H9 (cell line): ENCODE measurements around the gene KLB. TPM values are rescaled to one million over a fixed set of nuclear protein-coding genes. Genes with fewer than 3 reads are reported as not detected.

Experiments
- DNase-seq: peaks from one replicate; pipeline ENCODE4 v3.0.0-alpha.2; 2017
- H2AFZ ChIP-seq: one replicate; pipeline ENCODE4 v1.6.1; 2013; ENCODE audit warnings: mild to moderate bottlenecking, low read length, control low read depth, moderate library complexity
- H2AK5ac ChIP-seq: 2 replicates; pipeline ENCODE4 v1.6.1; 2013; ENCODE audit warnings: low read length, control low read depth, mixed read lengths; ENCODE audit not compliant: insufficient read length
- H2BK120ac ChIP-seq: one replicate; pipeline ENCODE4 v1.6.1; 2013; ENCODE audit warnings: low read depth, mild to moderate bottlenecking, low read length, control low read depth, inconsistent platforms; ENCODE audit not compliant: poor library complexity, severe bottlenecking
- H2BK12ac ChIP-seq: 2 replicates; pipeline ENCODE4 v1.6.1; 2013; ENCODE audit warnings: low read length, control low read depth, mixed read lengths, low read depth; ENCODE audit not compliant: insufficient read length
- H2BK15ac ChIP-seq: 2 replicates; pipeline ENCODE4 v1.6.1; 2013; ENCODE audit warnings: low read depth, low read length, control low read depth
- H2BK20ac ChIP-seq: one replicate; pipeline ENCODE4 v1.6.1; 2013; ENCODE audit warnings: low read depth, mild to moderate bottlenecking, low read length, control low read depth, inconsistent platforms; ENCODE audit not compliant: poor library complexity, severe bottlenecking
- H2BK5ac ChIP-seq: 2 replicates; pipeline ENCODE4 v1.6.1; 2013; ENCODE audit warnings: low read length, control low read depth, mixed read lengths; ENCODE audit not compliant: insufficient read length
- H3K14ac ChIP-seq: 2 replicates; pipeline ENCODE4 v1.6.1; 2013; ENCODE audit warnings: low read length, control low read depth; ENCODE audit not compliant: insufficient read depth
- H3K18ac ChIP-seq: 2 replicates; pipeline ENCODE4 v1.6.1; 2013; ENCODE audit warnings: low read depth, mild to moderate bottlenecking, mixed read lengths, low read length, control low read depth; ENCODE audit not compliant: insufficient read length
- H3K23ac ChIP-seq: 2 replicates; pipeline ENCODE4 v1.6.1; 2013; ENCODE audit warnings: low read length, control low read depth, mixed read lengths, low read depth; ENCODE audit not compliant: insufficient read length
- H3K23me2 ChIP-seq: 2 replicates; pipeline ENCODE4 v1.6.1; 2013; ENCODE audit warnings: low read depth, mild to moderate bottlenecking, mixed read lengths, low read length, control low read depth; ENCODE audit not compliant: insufficient read length, poor library complexity, severe bottlenecking
- H3K27ac ChIP-seq: 2 replicates; pipeline ENCODE4 v1.5.1; 2013; ENCODE audit warnings: low read length, control low read depth, mixed read lengths, low read depth; ENCODE audit not compliant: insufficient read length
- H3K27me3 ChIP-seq: 2 replicates; pipeline ENCODE4 v1.6.1; 2013; ENCODE audit warnings: low read length, control low read depth, inconsistent platforms; ENCODE audit not compliant: insufficient read depth
- H3K4ac ChIP-seq: 2 replicates; pipeline ENCODE4 v1.6.1; 2013; ENCODE audit warnings: low read depth, mild to moderate bottlenecking, control low read depth, inconsistent platforms, low read length, moderate library complexity
- H3K4me1 ChIP-seq: 2 replicates; pipeline ENCODE4 v1.6.1; 2013; ENCODE audit warnings: low read length, control low read depth, inconsistent platforms; ENCODE audit not compliant: insufficient read depth
- H3K4me2 ChIP-seq: 2 replicates; pipeline ENCODE4 v1.6.1; 2013; ENCODE audit warnings: low read length, control low read depth, mixed read lengths; ENCODE audit not compliant: insufficient read length, insufficient read depth
- H3K56ac ChIP-seq: 2 replicates; pipeline ENCODE4 v1.6.1; 2013; ENCODE audit warnings: low read depth, mild to moderate bottlenecking, mixed read lengths, low read length, control low read depth; ENCODE audit not compliant: insufficient read length
- H3K79me1 ChIP-seq: 2 replicates; pipeline ENCODE4 v1.6.1; 2013; ENCODE audit warnings: low read depth, mild to moderate bottlenecking, moderate library complexity, low read length, control low read depth, inconsistent platforms; ENCODE audit not compliant: insufficient read depth, poor library complexity, severe bottlenecking
- H3K79me2 ChIP-seq: 2 replicates; pipeline ENCODE4 v1.6.1; 2013; ENCODE audit warnings: low read length, control low read depth, inconsistent platforms; ENCODE audit not compliant: insufficient read depth
- H3K9ac ChIP-seq: 2 replicates; pipeline ENCODE4 v1.6.1; 2013; ENCODE audit warnings: low read length, control low read depth, mixed read lengths; ENCODE audit not compliant: insufficient read length; ENCODE audit errors: extremely low read depth
- H3K9me3 ChIP-seq: one replicate; pipeline ENCODE4 v1.6.1; 2013; ENCODE audit warnings: low read depth, low read length, inconsistent platforms; ENCODE audit not compliant: control insufficient read depth
- H3T11ph ChIP-seq: one replicate; pipeline ENCODE4 v1.6.1; 2013; ENCODE audit warnings: mild to moderate bottlenecking, low read length, control low read depth, inconsistent platforms
- H4K20me1 ChIP-seq: one replicate; pipeline ENCODE4 v1.6.1; 2013; ENCODE audit not compliant: control insufficient read depth, insufficient read length, insufficient read depth
- H4K5ac ChIP-seq: 2 replicates; pipeline ENCODE4 v1.6.1; 2013; ENCODE audit warnings: low read depth, mild to moderate bottlenecking, mixed read lengths, low read length, control low read depth; ENCODE audit not compliant: insufficient read length
- H4K8ac ChIP-seq: replicated peaks from 2 replicates; pipeline ENCODE4 v1.6.1; 2013; ENCODE audit warnings: low read length, control low read depth, mixed read lengths, low read depth; ENCODE audit not compliant: insufficient read length
- H4K91ac ChIP-seq: 2 replicates; pipeline ENCODE4 v1.6.1; 2013; ENCODE audit warnings: low read depth, mild to moderate bottlenecking, moderate library complexity, mixed read lengths, low read length, control low read depth; ENCODE audit not compliant: insufficient read length
- H3K27ac Mint-ChIP-seq, 3 experiments: 2 replicates in 2 of 3; 3 replicates in 1 of 3; pipeline ENCODE4 v1.8.0; 2020 to 2021; ENCODE audit warnings: mixed read lengths in 3 of 3, mild to moderate bottlenecking in 1 of 3, moderate library complexity in 1 of 3
- H3K27me3 Mint-ChIP-seq: 2 replicates; pipeline ENCODE4 v1.8.0; 2021; ENCODE audit warnings: low read depth, mild to moderate bottlenecking, moderate library complexity, mixed read lengths
- H3K36me3 Mint-ChIP-seq, 3 experiments: 2 replicates in 2 of 3; 3 replicates in 1 of 3; pipeline ENCODE4 v1.8.0; 2020 to 2021; ENCODE audit warnings: low read depth in 3 of 3, mixed read lengths in 3 of 3; ENCODE audit not compliant: insufficient read depth in 1 of 3
- H3K4me1 Mint-ChIP-seq, 2 experiments: 2 replicates each; pipeline ENCODE4 v1.8.0; 2020; ENCODE audit warnings: mixed read lengths in 2 of 2
- H3K4me3 Mint-ChIP-seq, 2 experiments: 2 replicates in 1 of 2; 3 replicates in 1 of 2; pipeline ENCODE4 v1.8.0; 2020 to 2021; ENCODE audit warnings: mild to moderate bottlenecking in 2 of 2, mixed read lengths in 2 of 2, moderate library complexity in 1 of 2
- H3K9me3 Mint-ChIP-seq, 2 experiments: 2 replicates in 1 of 2; 3 replicates in 1 of 2; pipeline ENCODE4 v1.8.0; 2020; ENCODE audit warnings: mild to moderate bottlenecking in 2 of 2, mixed read lengths in 2 of 2, moderate library complexity in 1 of 2
- WGBS: extraction: QIAGEN DNeasy Blood & Tissue Kit; methylation state at CpG from one replicate; pipeline ENCODE4 v1.1.7; 2013; ENCODE audit warnings: missing lambda C conversion rate, low lambda C conversion rate, mixed read lengths; ENCODE audit not compliant: insufficient read length; ENCODE audit errors: extremely low coverage; 5-methylcytosine and 5-hydroxymethylcytosine counted together
- total RNA-seq: library from RNA; stranded (reverse); gene quantifications from 2 replicates; pipeline ENCODE4 v1.2.1, GENCODE V29; 2021
- TF ChIP-seq, protein P1 (sequence below): fragments of 200-600 bp; sonication (generic); conservative IDR thresholded peaks from 3 replicates; pipeline ENCODE4 v1.8.0; 2021; ENCODE audit warnings: antibody characterized with exemption, mild to moderate bottlenecking

The KLB gene
- total RNA-seq, 1 experiment from 2014 or later, result 0.07 TPM

DNA sequence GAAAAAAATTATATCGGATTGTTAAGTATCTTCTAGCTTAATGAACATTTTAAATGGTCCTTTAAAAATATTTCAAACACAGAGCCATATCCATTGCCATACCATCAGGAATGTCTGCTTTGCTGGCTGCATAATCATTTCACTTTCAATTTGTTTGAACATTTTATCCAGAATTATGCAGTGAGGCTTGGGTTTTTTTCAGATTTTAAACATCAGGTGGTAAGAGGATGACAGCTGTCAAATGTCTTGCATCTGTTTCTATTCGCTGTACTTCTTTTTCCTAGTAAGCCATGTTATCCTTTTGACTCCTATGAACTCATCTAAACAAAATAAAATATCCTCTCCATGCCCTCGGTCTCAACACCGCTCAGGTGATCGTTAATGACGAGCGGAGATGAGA, 41.4 kb upstream of the KLB start:
- H3K23me2 ChIP-seq, result no peaks in the 10 kb centered on the region
- H3K4me3 Mint-ChIP-seq, result peak overlapping the region; percentile 94 to 96
- H3K4me1 ChIP-seq, result no peaks in the 10 kb centered on the region
- WGBS, result no CpG with 5 or more reads among the region's 7 CpGs
- no peak overlapping the region for H3K23ac ChIP-seq
- no peak overlapping the region for H3K56ac ChIP-seq
- no peak overlapping the region for H3T11ph ChIP-seq
- peaks cover 26% of the 10 kb centered on the region for H3K27me3 Mint-ChIP-seq
- no peak overlapping the region for H4K8ac ChIP-seq
- TF ChIP-seq, protein P1, sequence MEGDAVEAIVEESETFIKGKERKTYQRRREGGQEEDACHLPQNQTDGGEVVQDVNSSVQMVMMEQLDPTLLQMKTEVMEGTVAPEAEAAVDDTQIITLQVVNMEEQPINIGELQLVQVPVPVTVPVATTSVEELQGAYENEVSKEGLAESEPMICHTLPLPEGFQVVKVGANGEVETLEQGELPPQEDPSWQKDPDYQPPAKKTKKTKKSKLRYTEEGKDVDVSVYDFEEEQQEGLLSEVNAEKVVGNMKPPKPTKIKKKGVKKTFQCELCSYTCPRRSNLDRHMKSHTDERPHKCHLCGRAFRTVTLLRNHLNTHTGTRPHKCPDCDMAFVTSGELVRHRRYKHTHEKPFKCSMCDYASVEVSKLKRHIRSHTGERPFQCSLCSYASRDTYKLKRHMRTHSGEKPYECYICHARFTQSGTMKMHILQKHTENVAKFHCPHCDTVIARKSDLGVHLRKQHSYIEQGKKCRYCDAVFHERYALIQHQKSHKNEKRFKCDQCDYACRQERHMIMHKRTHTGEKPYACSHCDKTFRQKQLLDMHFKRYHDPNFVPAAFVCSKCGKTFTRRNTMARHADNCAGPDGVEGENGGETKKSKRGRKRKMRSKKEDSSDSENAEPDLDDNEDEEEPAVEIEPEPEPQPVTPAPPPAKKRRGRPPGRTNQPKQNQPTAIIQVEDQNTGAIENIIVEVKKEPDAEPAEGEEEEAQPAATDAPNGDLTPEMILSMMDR, result no peak
- H2AFZ ChIP-seq, result no peak overlapping the region
- H3K79me1 ChIP-seq, result no peaks in the 10 kb centered on the region
- no peak overlapping the region for H2BK15ac ChIP-seq
- H3K4me2 ChIP-seq, result peak overlapping the region; percentile 85
- H4K5ac ChIP-seq, result no peak overlapping the region
- peaks cover 3% of the 10 kb centered on the region; the same call in 1 of the 2 replicates for H3K27me3 ChIP-seq
- DNase-seq, result no peak
- no peak overlapping the region for H3K18ac ChIP-seq
- H4K91ac ChIP-seq, result no peak overlapping the region
- no peak overlapping the region for H2AK5ac ChIP-seq
- peaks cover 11 to 17% of the 10 kb centered on the region in 2 experiments for H3K4me1 Mint-ChIP-seq
- H3K27ac Mint-ChIP-seq, result peak overlapping the region; percentile 69 to 95 (median 91); a peak in 6 of 7 replicates
- H2BK5ac ChIP-seq, result no peak overlapping the region
- peaks cover 8 to 14% of the 10 kb centered on the region in 2 experiments for H3K9me3 Mint-ChIP-seq
- H3K79me2 ChIP-seq, result peaks cover 26% of the 10 kb centered on the region; the same call in 1 of the 2 replicates
- H3K4ac ChIP-seq, result no peak overlapping the region
- no peak overlapping the region for H2BK120ac ChIP-seq
- H2BK12ac ChIP-seq, result no peak overlapping the region
- peak overlapping the region; percentile 92 for H3K9ac ChIP-seq
- no peaks in the 10 kb centered on the region for H3K9me3 ChIP-seq
- H3K27ac ChIP-seq, result no peak overlapping the region
- peaks cover 3 to 5% (median 4%) of the 10 kb centered on the region in 3 experiments; a peak in 6 of 7 replicates for H3K36me3 Mint-ChIP-seq
- H2BK20ac ChIP-seq, result no peak overlapping the region
- no peaks in the 10 kb centered on the region for H4K20me1 ChIP-seq
- no peak overlapping the region for H3K14ac ChIP-seq
